Measurements from ENCODE around the gene TRPM4. TPM values are rescaled to one million over a fixed set of nuclear protein-coding genes. Genes with fewer than 3 reads are reported as not detected.
A peak's percentile ranks its signal among the peaks of the same experiment; 100 is the strongest.

The TRPM4 gene
- total RNA-seq, 1 donor from 2014 or later, result 63.4 TPM

GRCh38 chr19:49193822-49194394 lies 36.3 kb downstream of the TRPM4 start:
- Histone ChIP-seq H3K27ac (no peak overlapping the region), H3K4me3 (no peak overlapping the region), H3K4me1 (no peaks in the 10 kb centered on the region), H3K36me3 (peaks cover 35 to 43% of the 10 kb centered on the region in 2 donors), H3K9me3 (no peaks in the 10 kb centered on the region), H3K27me3 (no peaks in the 10 kb centered on the region)
- no peak for DNase-seq (ENCODE audit: low spot score in 2 of 2)
- TF ChIP-seq CTCF (IDR thresholded peaks at IDR 0.05), result no peak
- intact Hi-C loops (cut with DNase I), result no loop called here

GRCh38 chr19:49194408-49194807 lies 36.8 kb downstream of the TRPM4 start:
- TF ChIP-seq CTCF (IDR thresholded peaks at IDR 0.05), result no peak
- no peak for DNase-seq (ENCODE audit: low spot score in 2 of 2)
- Histone ChIP-seq H3K27me3 (no peaks in the 10 kb centered on the region), H3K4me3 (no peak overlapping the region), H3K4me1 (no peaks in the 10 kb centered on the region), H3K27ac (no peak overlapping the region), H3K36me3 (peaks cover 30 to 38% of the 10 kb centered on the region in 2 donors), H3K9me3 (no peaks in the 10 kb centered on the region)
- intact Hi-C loops (cut with DNase I), result no loop called here

- Histone ChIP-seq H3K4me1 (no peaks in the 10 kb centered on the region), H3K36me3 (peaks cover 22 to 29% of the 10 kb centered on the region in 2 donors), H3K27ac (peak overlapping the region; percentile 24 to 59), H3K4me3 (peak overlapping the region in 1 of 2 donors; percentile 47), H3K9me3 (no peaks in the 10 kb centered on the region), H3K27me3 (no peaks in the 10 kb centered on the region)
- DNase-seq (ENCODE audit: low spot score in 2 of 2), result no peak
- intact Hi-C loops (cut with DNase I), result no loop called here
- no peak for TF ChIP-seq CTCF (IDR thresholded peaks at IDR 0.05)
Observed at GRCh38 chr19:49196527-49197240, 39.1 kb downstream of the TRPM4 start.

- TF ChIP-seq CTCF (IDR thresholded peaks at IDR 0.05), result no peak
- Histone ChIP-seq H3K27me3 (no peaks in the 10 kb centered on the region), H3K36me3 (peaks cover 30 to 48% of the 10 kb centered on the region in 2 donors), H3K9me3 (no peaks in the 10 kb centered on the region), H3K4me3 (no peak overlapping the region), H3K4me1 (no peaks in the 10 kb centered on the region), H3K27ac (no peak overlapping the region)
- no peak for DNase-seq (ENCODE audit: low spot score in 2 of 2)
- intact Hi-C loops (cut with DNase I), result loop anchor here (1.0 kb wide), 1 partner anchor 51 kb away; no protein-coding TSS in a partner anchor
Observed at GRCh38 chr19:49200238-49200862, 42.8 kb downstream of the TRPM4 start.

- H3K27ac ChIP-seq, result no peak overlapping the region
- H3K27me3 ChIP-seq, result no peaks in the 10 kb centered on the region
- no peak for DNase-seq (ENCODE audit: low spot score in 2 of 2)
- intact Hi-C loops (cut with DNase I), result no loop called here
- no peaks in the 10 kb centered on the region for H3K4me1 ChIP-seq
- peaks cover 30 to 53% of the 10 kb centered on the region in 2 donors for H3K36me3 ChIP-seq
- no peak for TF ChIP-seq CTCF (IDR thresholded peaks at IDR 0.05)
- no peak overlapping the region for H3K4me3 ChIP-seq
- H3K9me3 ChIP-seq, result no peaks in the 10 kb centered on the region
Observed at GRCh38 chr19:49201042-49201441, 43.5 kb downstream of the TRPM4 start.

Measured in ascending aorta (tissue), 2 donors.